GM19463 (cell line): Measurements from ENCODE around the gene IL25.
"Not testable (repeated sequence)": the region's sequence is repeated elsewhere in the genome, so short reads cannot be mapped to it uniquely, and the experiment has no call there.

Source experiments
- ATAC-seq: cut with Tn5 transposase; IDR thresholded peaks from one replicate; pipeline ENCODE4 v1.9.1; 2021; ENCODE audit warnings: mild to moderate bottlenecking, moderate library complexity; ENCODE audit not compliant: unreplicated experiment

The IL25 gene

GRCh38 chr14:23407516-23408306 lies 35.1 kb downstream of the IL25 start, which contains the start of gene MYH6:
MYH6 (minus strand) TSS chr14:23408273; CDS start chr14:23407223, 1,050 bp downstream.
- no peak for ATAC-seq

DNA sequence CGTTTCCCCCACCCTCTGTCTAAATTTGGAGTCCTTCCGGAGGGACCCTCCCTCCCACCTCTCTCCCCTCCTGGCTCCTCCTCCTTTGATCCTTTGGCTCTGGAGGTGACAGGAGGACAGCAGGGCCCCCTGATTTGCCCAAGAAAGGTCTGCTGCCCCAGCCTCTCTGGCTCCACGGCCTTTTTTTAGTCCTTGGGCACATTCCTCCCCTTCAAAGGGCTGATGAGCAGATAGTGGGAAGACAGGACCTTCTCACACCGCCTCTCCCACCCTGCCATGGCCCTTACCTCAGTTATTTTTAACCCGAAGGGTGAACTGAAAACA lies 35.7 kb downstream of the IL25 start:
- no peak for ATAC-seq

GRCh38 chr14:23409475-23409874 lies 36.9 kb downstream of the IL25 start:
- ATAC-seq, result no peak

DNA sequence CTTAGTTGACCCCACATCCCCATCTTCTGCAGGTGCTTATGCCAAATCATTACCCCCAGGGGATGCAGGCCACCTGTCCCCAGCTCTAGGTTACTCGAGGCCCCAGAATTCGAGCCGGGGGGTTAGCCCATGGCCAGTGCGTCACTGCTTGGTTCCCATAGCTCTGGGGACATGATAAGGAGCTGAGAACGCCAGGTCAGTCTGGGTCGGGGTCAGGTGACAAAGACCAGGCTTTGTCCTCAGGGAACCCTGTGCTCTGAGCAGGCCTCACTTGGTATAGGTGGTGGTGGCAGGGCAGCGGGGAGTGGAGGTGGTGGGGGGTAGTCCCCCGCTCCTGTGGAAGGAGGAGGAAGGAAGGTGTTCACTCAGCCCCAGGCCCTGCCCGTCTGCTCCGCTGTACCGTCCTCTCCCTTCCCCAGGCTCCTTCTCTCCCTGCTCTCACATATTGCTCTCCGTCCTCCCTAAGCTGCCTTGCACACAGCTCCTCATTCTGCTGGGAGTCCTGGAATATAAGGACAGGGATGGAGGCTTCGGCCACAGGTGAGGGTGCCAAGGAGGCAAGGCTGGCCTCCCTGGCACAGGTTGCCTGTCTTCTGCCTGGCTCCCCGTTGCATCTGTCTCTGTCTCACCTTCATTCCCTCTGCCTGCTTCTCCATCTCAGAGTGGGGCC lies 37.5 kb downstream of the IL25 start:
- no peak for ATAC-seq

DNA sequence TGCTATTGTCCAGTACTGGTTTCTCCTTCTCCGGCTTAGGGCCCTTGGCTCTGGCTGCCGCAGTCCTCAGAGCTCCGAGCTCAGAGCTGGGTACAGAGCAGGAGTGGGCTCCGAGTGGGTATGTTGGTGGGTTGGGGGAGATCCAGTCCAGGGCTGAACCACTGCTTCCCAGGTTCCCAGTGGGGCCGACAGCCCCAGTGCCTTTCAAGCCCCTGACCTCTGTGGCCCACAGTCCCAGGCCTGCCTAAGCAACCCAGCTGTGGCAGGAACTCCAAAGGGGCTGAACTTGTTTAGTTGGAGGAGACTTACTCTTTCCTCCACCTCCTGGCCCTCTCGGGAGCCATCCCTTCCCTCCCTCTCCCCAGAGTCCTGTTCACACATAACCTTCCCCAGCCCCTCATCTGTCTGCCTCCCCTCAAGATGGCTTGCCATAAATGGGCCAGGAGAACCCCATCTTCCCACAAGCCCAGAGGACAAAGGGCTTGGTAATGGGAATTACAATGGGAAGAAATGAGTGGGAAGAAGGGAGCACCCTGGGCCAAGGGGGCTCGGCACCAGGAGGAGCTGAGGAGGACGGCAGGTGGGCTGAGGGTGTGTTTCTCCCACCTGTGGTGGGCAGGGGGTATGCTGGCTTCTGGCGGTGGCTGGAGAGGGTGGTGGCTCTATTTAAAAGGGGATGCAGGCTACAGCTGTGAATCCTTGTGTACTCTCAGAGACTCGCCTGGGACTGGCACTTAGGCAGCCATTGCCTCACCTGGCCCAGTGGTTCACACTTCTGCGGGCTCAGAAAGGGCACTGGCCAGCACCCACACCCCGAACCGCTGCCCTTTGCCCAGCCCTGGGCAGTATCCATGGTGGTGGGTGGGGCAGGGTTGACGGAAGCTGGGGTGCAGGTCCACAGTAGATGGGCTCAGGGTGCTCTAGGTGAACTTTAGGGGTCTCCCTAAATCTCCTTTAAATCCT lies 39.2 kb downstream of the IL25 start:
- no peak for ATAC-seq

GRCh38 chr14:23413681-23414080 lies 41.1 kb downstream of the IL25 start:
- ATAC-seq, result no peak

GRCh38 chr14:23414254-23414653 lies 41.6 kb downstream of the IL25 start:
- no peak for ATAC-seq

DNA sequence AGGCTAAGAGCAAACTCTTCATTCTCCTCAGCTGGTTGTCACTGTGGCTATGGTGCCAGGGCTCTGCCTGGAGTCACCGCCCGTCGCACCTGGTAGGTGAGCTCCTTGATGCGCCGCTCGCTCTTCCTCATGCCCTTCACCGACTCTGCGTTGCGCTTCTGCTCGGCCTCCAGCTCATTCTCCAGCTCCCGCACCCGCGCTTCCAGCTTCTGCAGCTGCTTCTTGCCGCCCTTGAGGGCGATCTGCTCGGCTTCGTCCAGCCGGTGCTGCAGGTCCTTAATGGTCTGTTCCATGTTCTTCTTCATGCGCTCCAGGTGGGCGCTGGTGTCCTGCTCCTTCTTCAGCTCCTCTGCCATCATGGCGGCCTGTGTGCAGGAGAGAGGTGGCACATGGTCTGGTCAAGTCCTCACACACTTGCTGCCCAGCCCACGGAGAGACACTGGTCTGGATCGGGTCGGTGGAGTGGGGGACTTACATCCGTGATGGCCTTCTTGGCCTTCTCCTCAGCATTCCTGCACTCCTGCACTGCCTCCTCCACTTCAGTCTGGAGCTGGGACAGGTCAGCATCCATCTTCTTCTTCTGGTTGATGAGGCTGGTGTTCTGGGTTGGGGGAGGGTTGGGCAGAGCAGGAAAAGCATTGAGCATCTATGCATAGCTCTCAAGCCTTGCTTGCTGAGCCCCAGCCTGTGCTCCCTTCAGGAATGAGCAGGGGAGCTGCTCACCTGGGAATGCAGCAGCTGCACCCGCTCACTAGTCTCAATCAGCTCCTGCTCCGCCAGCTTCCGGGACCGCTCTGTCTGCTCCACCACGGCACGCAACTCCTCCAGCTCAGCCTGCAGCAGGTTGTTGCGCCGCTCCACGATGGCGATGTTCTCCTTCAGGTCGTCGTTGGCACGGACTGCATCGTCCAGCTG lies 42.6 kb downstream of the IL25 start:
- ATAC-seq, result no peak

DNA sequence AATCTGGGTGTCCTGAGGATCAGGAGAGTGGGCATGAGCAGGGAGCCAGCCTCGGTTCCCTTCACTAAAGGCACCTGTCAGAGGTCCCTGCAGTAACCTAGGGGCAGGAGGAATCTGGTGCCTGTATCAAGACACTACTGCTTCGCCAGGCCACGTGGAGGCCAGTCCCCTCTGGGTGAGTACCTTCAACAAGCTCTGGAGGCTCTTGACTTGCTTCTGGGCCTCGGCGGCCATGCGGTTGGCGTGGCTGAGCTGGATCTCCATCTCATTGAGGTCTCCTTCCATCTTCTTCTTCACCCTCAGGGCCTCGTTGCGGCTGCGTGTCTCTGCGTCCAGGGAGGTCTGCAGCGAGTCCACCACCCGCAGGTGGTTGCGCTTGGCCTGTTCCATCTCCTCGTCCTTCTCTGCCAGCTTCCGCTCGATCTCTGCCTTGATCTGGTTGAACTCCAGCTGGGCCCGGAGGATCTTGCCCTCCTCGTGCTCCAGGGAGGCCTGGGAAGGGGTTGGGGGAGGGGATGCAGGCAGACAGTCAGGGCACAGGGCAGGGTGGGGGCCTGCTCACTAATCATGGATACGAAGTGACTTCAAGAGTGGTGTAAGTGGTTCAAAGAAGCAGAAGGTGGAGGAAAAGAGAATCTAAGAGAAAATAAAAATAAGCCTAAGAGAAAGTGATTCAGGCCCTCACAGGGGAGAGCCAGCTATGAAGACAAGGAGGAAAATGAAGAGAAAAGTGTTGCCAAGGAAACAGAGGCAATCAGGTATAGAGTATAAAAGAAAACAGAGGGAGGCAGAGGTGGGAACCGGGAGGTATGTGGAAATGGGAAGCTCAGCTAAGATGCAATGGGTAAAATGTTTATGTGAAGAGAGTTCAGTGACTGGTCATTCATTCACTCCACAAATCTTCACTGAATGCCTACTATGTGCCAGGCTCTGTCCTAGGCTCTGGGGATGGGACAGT lies 43.5 kb downstream of the IL25 start:
- ATAC-seq, result no peak

DNA sequence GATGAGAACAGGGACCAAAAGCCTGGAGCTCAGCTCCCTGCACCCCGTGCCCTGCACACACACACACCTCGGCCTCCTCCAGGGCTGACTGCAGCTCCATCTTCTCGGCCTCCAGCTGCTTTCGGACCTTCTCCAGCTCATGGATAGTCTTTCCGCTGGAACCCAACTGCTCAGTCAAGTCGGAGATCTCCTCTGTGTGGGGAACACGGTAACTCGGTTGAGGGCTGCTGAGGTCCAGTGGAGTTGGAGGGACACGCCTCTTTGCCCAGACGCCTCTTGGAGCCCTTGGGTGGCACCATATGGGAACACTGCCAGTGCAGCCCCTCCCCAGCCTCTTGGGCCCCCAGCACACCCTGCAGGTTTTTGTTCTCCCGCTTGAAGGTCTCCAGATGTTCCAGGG lies 44.2 kb downstream of the IL25 start:
- no peak for ATAC-seq

DNA sequence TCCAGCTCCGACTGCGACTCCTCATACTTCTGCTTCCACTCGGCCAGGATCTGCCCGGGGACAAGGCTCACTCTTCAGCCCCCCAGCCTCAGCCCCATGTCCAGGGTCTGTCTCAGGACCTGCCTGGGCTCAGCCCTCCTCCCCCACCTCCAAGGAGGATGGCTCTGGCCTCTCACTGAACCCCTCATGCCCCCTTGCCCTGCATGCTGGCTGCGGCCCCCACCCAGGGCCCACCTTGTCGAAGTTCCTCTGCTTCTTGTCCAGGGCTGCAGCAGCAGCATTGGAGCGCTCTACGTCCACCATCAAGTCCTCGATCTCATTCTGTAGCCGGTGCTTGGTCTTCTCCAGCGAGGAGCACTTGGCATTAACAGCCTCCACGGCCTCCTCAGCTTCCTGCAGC lies 44.7 kb downstream of the IL25 start:
- not testable (repeated sequence) for ATAC-seq

GRCh38 chr14:23418021-23418420 lies 45.4 kb downstream of the IL25 start:
- ATAC-seq, result no peak

- not testable (repeated sequence) for ATAC-seq
These were observed 47.0 kb downstream of the IL25 start for GRCh38 chr14:23419646-23420045.

- ATAC-seq, result peak; percentile 67
These were observed 49.0 kb downstream of the IL25 start for GRCh38 chr14:23421594-23421993.

DNA sequence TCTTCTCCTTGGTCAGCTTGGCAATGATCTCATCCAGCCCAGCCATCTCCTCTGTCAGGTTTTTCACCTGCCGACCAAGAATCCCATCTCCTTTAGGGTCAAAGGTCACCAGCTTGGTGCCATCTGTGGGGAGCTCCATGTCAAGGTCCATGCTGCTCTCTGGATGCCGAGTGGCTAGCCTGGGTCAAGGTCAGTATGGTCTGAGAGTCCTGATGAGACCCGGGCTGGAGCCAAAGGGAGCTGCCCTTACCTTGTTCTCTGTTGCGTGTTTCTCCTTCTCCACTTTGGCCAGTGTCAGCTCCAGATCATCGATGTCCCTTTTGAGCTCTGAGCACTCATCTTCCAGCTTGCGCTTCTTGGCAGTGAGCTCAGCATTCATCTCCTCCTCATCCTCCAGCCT lies 51.0 kb downstream of the IL25 start:
- no peak for ATAC-seq

DNA sequence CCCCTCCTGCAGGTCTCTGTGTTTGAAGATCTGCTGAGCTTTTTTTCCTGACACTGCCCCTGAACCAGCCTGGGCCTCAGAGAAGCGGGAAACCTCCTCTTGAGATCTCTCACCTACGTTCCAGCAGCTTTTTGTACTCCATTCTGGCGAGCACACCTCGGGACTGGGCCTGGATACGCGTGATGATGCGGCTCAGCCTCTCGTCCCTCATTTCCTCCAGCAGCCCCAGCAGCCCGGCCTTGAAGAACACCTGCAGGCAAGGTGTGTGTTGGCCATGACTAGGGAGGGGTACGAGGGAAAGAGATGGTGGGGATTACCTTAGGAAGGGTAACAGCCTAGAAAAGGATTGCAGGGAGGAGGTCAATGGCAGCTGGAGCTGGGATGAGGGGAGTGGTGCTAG lies 52.6 kb downstream of the IL25 start:
- no peak for ATAC-seq

DNA sequence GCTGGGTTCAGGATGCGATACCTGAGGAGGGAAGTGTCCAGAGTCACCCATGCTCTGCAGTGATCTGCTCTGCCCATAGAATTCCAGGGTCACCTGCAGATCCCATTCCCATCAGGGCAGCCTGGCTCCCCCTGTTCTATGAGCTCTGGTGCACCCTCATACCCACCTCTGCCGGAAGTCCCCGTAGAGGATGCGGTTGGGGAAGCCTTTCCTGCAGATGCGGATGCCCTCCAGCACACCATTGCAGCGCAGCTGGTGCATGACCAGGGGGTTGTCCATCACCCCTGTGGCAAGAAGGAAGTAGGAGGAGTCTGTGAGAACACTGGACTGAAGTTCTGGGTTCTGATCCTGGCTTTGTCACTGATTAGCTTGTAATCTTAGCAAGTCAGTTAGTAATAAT lies 53.2 kb downstream of the IL25 start:
- not testable (repeated sequence) for ATAC-seq
